ENCODE results near the gene PRKD3. TPM values are rescaled to one million over a fixed set of nuclear protein-coding genes. Genes with fewer than 3 reads are reported as not detected.
"Not testable (repeated sequence)": the region's sequence is repeated elsewhere in the genome, so short reads cannot be mapped to it uniquely, and the experiment has no call there.

PRKD3 gene
- total RNA-seq, 1 donor from 2014 or later: 50.1 TPM

- no peaks in the 10 kb centered on the region for H3K4me1 Mint-ChIP-seq (ENCODE audit: unreplicated experiment)
- no peak for DNase-seq (ENCODE audit: extremely low spot score, unreplicated experiment)
- H3K36me3 Mint-ChIP-seq (ENCODE audit: unreplicated experiment): peaks cover 21% of the 10 kb centered on the region
- H3K9me3 Mint-ChIP-seq (ENCODE audit: unreplicated experiment): no peaks in the 10 kb centered on the region
- H3K4me3 Mint-ChIP-seq (ENCODE audit: unreplicated experiment): no peak overlapping the region
- H3K27ac Mint-ChIP-seq (ENCODE audit: unreplicated experiment): no peak overlapping the region
- no peaks in the 10 kb centered on the region for H3K27me3 Mint-ChIP-seq (ENCODE audit: unreplicated experiment)
- TF ChIP-seq, protein P1, sequence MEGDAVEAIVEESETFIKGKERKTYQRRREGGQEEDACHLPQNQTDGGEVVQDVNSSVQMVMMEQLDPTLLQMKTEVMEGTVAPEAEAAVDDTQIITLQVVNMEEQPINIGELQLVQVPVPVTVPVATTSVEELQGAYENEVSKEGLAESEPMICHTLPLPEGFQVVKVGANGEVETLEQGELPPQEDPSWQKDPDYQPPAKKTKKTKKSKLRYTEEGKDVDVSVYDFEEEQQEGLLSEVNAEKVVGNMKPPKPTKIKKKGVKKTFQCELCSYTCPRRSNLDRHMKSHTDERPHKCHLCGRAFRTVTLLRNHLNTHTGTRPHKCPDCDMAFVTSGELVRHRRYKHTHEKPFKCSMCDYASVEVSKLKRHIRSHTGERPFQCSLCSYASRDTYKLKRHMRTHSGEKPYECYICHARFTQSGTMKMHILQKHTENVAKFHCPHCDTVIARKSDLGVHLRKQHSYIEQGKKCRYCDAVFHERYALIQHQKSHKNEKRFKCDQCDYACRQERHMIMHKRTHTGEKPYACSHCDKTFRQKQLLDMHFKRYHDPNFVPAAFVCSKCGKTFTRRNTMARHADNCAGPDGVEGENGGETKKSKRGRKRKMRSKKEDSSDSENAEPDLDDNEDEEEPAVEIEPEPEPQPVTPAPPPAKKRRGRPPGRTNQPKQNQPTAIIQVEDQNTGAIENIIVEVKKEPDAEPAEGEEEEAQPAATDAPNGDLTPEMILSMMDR (IDR thresholded peaks at IDR 0.05): no peak
Measured at GRCh38 chr2:37295469-37296073, 29.1 kb downstream of the PRKD3 start.

DNA sequence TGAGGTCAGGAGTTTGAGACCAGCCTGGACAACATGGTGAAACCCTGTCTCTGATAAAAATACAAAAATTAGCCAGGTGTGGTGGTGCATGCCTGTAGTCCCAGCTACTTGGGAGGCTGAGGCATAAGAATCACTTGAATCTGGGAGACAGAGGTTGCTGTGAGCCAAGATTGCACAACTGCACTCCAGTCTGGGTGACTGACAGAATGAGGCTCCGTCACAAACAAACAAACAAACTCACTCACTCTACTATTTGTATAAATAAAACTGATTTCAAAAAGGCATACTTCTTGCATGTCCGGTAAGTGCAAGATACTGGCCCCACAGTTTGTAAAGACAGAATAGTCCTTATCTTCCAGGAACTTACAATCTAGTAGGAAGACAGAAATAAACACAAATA lies 29.8 kb downstream of the PRKD3 start:
- not testable (repeated sequence) for H3K4me3 Mint-ChIP-seq (ENCODE audit: unreplicated experiment); H3K9me3 Mint-ChIP-seq (ENCODE audit: unreplicated experiment); H3K27me3 Mint-ChIP-seq (ENCODE audit: unreplicated experiment); H3K4me1 Mint-ChIP-seq (ENCODE audit: unreplicated experiment); H3K27ac Mint-ChIP-seq (ENCODE audit: unreplicated experiment); DNase-seq (ENCODE audit: extremely low spot score, unreplicated experiment)
- peaks cover 25% of the 10 kb centered on the region for H3K36me3 Mint-ChIP-seq (ENCODE audit: unreplicated experiment)

DNA sequence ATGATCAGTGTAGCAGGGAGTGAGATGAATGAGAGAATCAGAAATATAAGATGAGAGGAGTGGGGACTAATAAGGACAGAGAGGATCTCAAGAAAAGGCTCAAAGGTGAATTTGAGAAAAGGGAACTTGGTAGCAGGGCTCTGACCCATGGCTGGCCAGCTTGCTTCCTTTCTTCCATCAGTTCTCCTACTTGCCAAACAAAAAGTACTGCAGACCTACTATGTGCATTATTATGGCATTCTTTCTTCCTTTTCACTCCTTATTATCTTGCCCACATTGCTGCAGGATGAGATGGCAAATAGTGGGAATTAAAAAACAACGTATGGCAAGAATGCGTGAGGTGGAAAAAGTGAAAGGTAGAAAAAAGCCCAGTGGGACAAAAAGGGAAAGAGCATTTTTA lies 33.0 kb downstream of the PRKD3 start:
- TF ChIP-seq, protein P1 (IDR thresholded peaks at IDR 0.05): no peak
- no peaks in the 10 kb centered on the region for H3K9me3 Mint-ChIP-seq (ENCODE audit: unreplicated experiment)
- peaks cover 32% of the 10 kb centered on the region for H3K36me3 Mint-ChIP-seq (ENCODE audit: unreplicated experiment)
- no peak overlapping the region for H3K4me3 Mint-ChIP-seq (ENCODE audit: unreplicated experiment)
- no peak for DNase-seq (ENCODE audit: extremely low spot score, unreplicated experiment)
- no peaks in the 10 kb centered on the region for H3K27me3 Mint-ChIP-seq (ENCODE audit: unreplicated experiment)
- no peak overlapping the region for H3K27ac Mint-ChIP-seq (ENCODE audit: unreplicated experiment)
- H3K4me1 Mint-ChIP-seq (ENCODE audit: unreplicated experiment): no peaks in the 10 kb centered on the region

DNA sequence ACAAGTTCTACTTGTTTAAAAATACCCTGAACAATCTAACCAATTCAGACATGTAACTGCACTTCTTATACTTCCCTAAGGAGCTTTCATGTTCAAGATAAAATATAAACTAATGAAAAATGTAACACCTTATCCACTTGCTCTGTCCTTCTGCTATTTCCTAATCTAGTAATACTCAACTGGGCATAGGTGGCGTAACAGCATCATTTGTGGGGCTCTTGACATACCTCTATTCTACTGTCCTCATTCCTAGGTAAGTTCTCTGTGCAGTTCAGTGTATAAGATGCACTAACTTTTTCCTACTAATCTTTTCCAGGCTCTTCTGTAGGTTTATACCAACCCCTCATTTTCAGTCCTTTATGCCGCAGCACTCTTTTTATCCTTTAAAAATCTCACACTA lies 36.7 kb downstream of the PRKD3 start:
- peaks cover 32% of the 10 kb centered on the region for H3K36me3 Mint-ChIP-seq (ENCODE audit: unreplicated experiment)
- H3K4me3 Mint-ChIP-seq (ENCODE audit: unreplicated experiment): no peak overlapping the region
- no peak overlapping the region for H3K27ac Mint-ChIP-seq (ENCODE audit: unreplicated experiment)
- peaks cover 24% of the 10 kb centered on the region for H3K4me1 Mint-ChIP-seq (ENCODE audit: unreplicated experiment)
- H3K9me3 Mint-ChIP-seq (ENCODE audit: unreplicated experiment): no peaks in the 10 kb centered on the region
- H3K27me3 Mint-ChIP-seq (ENCODE audit: unreplicated experiment): no peaks in the 10 kb centered on the region
- TF ChIP-seq, protein P1 (IDR thresholded peaks at IDR 0.05): peak; percentile 22
- no peak for DNase-seq (ENCODE audit: extremely low spot score, unreplicated experiment)

DNA sequence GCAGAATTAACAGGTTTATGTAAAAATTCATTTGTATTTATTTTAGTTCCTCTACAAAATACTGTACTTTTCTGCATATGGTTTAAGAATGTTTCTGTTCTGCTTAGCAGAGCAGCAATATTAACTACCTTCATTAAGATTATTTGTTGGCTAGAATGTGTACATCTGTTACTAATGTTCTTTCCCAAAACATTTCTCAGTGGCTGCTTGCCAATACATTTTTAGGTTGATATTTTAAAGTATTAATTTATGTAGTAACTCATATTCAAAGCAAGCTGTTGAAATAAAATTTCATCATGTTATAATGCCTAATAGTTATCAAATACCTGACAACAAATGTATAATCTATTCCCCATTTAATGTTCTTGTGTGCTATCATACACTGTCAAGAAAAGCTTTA lies 40.3 kb downstream of the PRKD3 start:
- no peaks in the 10 kb centered on the region for H3K27me3 Mint-ChIP-seq (ENCODE audit: unreplicated experiment)
- H3K36me3 Mint-ChIP-seq (ENCODE audit: unreplicated experiment): peaks cover 34% of the 10 kb centered on the region
- H3K27ac Mint-ChIP-seq (ENCODE audit: unreplicated experiment): no peak overlapping the region
- no peak for DNase-seq (ENCODE audit: extremely low spot score, unreplicated experiment)
- TF ChIP-seq, protein P1 (IDR thresholded peaks at IDR 0.05): no peak
- peaks cover 31% of the 10 kb centered on the region for H3K4me1 Mint-ChIP-seq (ENCODE audit: unreplicated experiment)
- H3K9me3 Mint-ChIP-seq (ENCODE audit: unreplicated experiment): no peaks in the 10 kb centered on the region
- no peak overlapping the region for H3K4me3 Mint-ChIP-seq (ENCODE audit: unreplicated experiment)

- Mint-ChIP-seq H3K27ac (ENCODE audit: unreplicated experiment) (peak overlapping the region; percentile 85), H3K4me1 (ENCODE audit: unreplicated experiment) (peaks cover 31% of the 10 kb centered on the region), H3K9me3 (ENCODE audit: unreplicated experiment) (no peaks in the 10 kb centered on the region), H3K36me3 (ENCODE audit: unreplicated experiment) (peaks cover 34% of the 10 kb centered on the region), H3K4me3 (ENCODE audit: unreplicated experiment) (no peak overlapping the region), H3K27me3 (ENCODE audit: unreplicated experiment) (no peaks in the 10 kb centered on the region)
- DNase-seq (ENCODE audit: extremely low spot score, unreplicated experiment): no peak
- TF ChIP-seq, protein P1 (IDR thresholded peaks at IDR 0.05): no peak
Measured at GRCh38 chr2:37283207-37283606, 41.4 kb downstream of the PRKD3 start.
